ENCODE data around the gene CBLC.
A peak's percentile ranks its signal among the peaks of the same experiment; 100 is the strongest.

Gene CBLC, protein sequence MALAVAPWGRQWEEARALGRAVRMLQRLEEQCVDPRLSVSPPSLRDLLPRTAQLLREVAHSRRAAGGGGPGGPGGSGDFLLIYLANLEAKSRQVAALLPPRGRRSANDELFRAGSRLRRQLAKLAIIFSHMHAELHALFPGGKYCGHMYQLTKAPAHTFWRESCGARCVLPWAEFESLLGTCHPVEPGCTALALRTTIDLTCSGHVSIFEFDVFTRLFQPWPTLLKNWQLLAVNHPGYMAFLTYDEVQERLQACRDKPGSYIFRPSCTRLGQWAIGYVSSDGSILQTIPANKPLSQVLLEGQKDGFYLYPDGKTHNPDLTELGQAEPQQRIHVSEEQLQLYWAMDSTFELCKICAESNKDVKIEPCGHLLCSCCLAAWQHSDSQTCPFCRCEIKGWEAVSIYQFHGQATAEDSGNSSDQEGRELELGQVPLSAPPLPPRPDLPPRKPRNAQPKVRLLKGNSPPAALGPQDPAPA

DNA sequence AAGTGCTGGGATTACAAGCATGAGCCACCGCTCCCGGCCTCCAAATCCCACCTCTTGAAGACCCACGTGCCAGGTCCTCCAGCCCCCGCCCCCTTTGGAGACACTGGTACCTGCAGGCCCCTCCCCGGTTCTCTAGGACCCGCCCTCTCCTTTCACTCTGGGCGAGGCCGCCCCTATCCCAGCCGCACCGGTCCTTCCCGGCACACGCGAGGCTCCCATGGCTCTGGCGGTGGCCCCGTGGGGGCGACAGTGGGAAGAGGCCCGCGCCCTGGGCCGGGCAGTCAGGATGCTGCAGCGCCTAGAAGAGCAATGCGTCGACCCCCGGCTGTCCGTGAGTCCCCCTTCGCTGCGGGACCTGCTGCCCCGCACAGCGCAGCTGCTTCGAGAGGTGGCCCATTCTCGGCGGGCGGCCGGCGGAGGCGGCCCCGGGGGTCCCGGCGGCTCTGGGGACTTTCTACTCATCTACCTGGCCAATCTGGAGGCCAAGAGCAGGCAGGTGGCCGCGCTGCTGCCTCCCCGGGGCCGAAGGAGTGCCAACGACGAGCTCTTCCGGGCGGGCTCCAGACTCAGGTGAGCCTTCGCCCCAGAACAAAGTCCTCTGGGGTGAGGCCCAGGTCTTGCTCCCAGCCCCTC is at the start of gene CBLC:
TSS of gene CBLC (plus strand) at position 176 of the 633 bp plus-strand sequence. CDS start at position 218, 42 bp downstream.
- in situ Hi-C loops (cut with HindIII; ENCODE audit: low pct_ligation_motif_present, low pct_unique_long_range_greater_than_20kb, low sequenced_read_pairs) = no loop called here
- no peak for DNase-seq

- in situ Hi-C loops (cut with HindIII; ENCODE audit: low pct_ligation_motif_present, low pct_unique_long_range_greater_than_20kb, low sequenced_read_pairs) = no loop called here
- DNase-seq = no peak
These were observed 49.5 kb upstream of the CBLC start for GRCh38 chr19:44728178-44728577.

GRCh38 chr19:44729516-44730033 is 48.1 kb upstream of the CBLC start:
- in situ Hi-C loops (cut with HindIII; ENCODE audit: low pct_ligation_motif_present, low pct_unique_long_range_greater_than_20kb, low sequenced_read_pairs) = no loop called here
- no peak for DNase-seq

GRCh38 chr19:44731081-44731480 is 46.6 kb upstream of the CBLC start:
- no peak for DNase-seq
- in situ Hi-C loops (cut with HindIII; ENCODE audit: low pct_ligation_motif_present, low pct_unique_long_range_greater_than_20kb, low sequenced_read_pairs) = no loop called here

- in situ Hi-C loops (cut with HindIII; ENCODE audit: low pct_ligation_motif_present, low pct_unique_long_range_greater_than_20kb, low sequenced_read_pairs) = no loop called here
- DNase-seq = no peak
These were observed 46.1 kb upstream of the CBLC start for GRCh38 chr19:44731622-44732021.

- in situ Hi-C loops (cut with HindIII; ENCODE audit: low pct_ligation_motif_present, low pct_unique_long_range_greater_than_20kb, low sequenced_read_pairs) = no loop called here
- no peak for DNase-seq
These were observed 45.3 kb upstream of the CBLC start for GRCh38 chr19:44732235-44733014.

DNA sequence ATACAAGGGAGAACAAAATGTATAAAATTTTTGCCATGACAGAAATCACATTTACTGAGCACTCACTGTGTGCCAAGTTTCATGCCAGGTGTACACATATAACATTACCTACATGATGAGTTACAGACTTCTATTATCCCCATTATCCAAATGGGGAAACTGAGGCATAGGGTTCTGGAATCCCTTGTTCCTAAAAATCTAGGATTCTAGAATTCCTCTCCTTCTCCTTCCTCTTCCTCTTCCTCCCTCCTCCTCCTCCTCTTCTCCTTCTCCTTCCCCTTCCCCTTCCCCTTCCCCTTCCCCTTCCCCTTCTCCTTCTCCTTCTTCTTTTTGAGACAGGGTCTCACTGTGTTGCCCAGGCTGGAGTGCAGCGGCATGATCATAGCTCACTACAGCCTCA is 43.3 kb upstream of the CBLC start:
- no peak for DNase-seq
- in situ Hi-C loops (cut with HindIII; ENCODE audit: low pct_ligation_motif_present, low pct_unique_long_range_greater_than_20kb, low sequenced_read_pairs) = no loop called here

- DNase-seq = no peak
- in situ Hi-C loops (cut with HindIII; ENCODE audit: low pct_ligation_motif_present, low pct_unique_long_range_greater_than_20kb, low sequenced_read_pairs) = no loop called here
These were observed 42.7 kb upstream of the CBLC start for GRCh38 chr19:44735011-44735410.

GRCh38 chr19:44737238-44738071 is 40.2 kb upstream of the CBLC start:
- DNase-seq = no peak

GRCh38 chr19:44738136-44738535 is 39.6 kb upstream of the CBLC start:
- in situ Hi-C loops (cut with HindIII; ENCODE audit: low pct_ligation_motif_present, low pct_unique_long_range_greater_than_20kb, low sequenced_read_pairs) = no loop called here
- no peak for DNase-seq

More at GRCh38 chr19:44737238-44738071, 40.2 kb upstream of the CBLC start:
- in situ Hi-C loops (cut with HindIII; ENCODE audit: low pct_ligation_motif_present, low pct_unique_long_range_greater_than_20kb, low sequenced_read_pairs) = no loop called here

DNA sequence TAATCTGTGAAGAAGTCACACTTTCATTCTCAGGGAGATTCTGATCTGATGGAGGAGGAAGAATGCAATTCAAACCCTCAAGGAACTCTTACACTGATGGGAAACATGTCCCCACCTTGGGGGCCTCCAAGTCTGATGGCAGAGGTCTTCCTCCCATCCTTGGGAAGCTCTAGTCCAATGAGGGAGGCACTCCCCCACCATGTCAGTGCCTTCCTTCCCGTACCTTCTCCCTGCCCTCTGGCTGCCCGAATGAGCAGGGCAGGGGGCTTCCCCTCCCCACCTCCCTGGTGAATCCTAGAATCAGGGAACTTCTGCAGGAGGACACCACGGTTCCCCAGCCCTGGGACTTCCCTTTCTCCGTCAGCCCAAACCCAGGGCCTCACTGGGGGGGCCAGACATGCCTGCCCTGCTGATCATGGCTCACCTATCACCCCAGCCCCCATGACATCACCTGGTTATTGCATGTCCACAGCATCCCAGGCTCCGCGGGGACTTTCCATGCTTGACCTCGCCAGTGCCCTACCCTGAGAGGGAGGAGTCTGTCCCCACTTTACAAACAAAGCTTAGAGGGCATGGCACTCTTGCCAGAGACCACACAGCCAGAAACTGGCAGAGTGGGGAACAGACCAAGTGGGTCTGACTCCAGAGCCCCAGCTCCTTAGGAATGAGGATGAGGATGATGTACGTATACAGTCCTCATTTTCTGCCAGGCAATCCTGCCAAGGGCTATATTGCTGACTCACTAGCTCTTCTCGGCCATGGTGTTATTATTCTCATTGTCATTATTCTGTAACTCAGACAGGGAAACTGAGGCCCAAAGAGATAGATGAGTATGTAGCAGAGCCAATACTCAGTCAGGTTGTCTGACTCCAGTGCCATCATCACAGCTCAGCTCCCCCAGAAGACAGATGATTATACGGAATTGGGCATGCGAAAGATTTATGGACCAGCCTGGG is 38.8 kb upstream of the CBLC start:
- DNase-seq = no peak
- in situ Hi-C loops (cut with HindIII; ENCODE audit: low pct_ligation_motif_present, low pct_unique_long_range_greater_than_20kb, low sequenced_read_pairs) = no loop called here

DNA sequence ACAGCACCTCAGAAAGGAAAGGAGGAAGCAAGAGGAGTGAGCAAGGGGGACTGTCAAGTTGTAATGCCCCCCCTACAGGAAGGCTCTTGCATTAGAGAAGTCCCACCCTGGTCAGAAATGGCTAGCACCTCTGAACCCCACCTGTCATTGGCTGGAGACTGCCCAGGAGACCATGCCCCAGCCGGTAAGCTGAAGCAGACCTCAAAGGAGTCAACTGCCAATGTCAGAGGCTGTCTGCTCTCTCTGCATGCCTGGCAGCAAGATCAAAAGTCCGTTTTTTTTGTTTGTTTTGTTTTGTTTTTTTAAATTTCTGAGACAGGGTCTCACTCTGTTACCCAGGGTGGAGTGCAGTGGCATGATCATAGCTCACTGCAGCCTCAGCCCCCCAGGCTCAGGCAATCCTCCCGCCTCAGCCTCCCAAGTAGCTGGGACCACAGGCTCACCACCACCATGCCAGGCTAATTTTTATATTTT is 37.3 kb upstream of the CBLC start:
- no peak for DNase-seq

GRCh38 chr19:44741258-44741731 is 36.4 kb upstream of the CBLC start:
- in situ Hi-C loops (cut with HindIII; ENCODE audit: low pct_ligation_motif_present, low pct_unique_long_range_greater_than_20kb, low sequenced_read_pairs) = no loop called here
- no peak for DNase-seq

More for the DNA sequence above, 37.3 kb upstream of the CBLC start:
- in situ Hi-C loops (cut with HindIII; ENCODE audit: low pct_ligation_motif_present, low pct_unique_long_range_greater_than_20kb, low sequenced_read_pairs) = no loop called here

DNA sequence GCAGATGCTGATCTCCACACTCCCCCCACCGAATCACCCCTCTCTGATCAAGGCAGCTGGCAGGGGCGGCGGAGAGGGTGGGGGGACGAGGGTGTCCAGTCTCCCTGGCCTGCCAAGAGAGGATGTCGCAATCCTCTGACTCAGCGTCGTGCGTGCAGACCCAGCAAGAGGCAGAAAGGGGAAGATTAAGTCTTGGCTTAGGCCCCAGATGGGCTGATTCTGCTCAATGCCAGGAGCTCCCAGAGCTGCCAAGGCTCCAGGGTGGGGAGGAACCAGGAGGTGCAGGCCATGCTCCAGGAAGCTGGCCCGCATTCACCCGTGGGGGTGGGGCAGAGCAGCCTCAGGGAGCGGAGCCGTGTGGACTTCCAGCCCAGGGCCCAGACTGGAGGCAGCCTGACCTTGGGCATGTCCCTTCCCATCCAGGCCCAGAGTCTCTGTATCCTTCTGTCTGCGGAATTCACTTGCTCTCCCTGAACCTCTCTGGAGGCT is 35.8 kb upstream of the CBLC start:
- peak; percentile 99 for DNase-seq
- in situ Hi-C loops (cut with HindIII; ENCODE audit: low pct_ligation_motif_present, low pct_unique_long_range_greater_than_20kb, low sequenced_read_pairs) = no loop called here

DNA sequence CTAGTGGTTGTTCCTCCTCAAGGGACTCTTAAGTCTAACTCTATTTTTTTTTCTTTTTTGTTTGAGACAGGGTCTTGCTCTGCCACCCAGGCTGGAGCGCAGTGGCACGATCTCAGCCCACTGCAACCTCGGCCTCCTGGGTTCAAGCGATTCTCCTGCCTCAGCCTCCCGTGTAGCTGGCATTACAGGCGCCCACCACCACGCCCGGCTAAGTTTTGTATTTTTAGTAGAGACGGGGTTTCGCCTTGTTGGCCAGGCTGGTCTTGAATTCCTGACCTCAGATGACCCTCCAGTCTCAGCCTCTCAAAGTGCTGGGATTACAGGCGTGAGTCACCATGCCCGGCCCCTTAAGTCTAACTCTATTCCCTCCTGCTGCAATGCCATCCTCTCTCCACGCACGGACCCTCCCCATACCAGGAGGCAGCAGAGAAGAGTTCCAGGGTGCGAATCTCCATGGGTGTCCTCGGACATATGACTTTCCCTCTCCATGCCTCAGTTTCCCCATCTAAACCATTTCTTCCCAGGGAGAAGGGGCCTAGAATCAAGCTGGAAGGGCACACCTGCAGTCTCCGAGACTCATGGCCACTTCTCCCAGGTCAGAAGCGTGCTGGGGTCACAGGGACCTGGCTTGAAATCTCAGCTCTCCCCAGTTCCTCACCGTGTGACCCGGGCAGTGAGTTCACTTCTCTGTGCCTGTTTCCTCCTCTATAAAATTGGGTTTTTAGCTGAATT is 35.2 kb upstream of the CBLC start:
- DNase-seq = peak; percentile 64
- in situ Hi-C loops (cut with HindIII; ENCODE audit: low pct_ligation_motif_present, low pct_unique_long_range_greater_than_20kb, low sequenced_read_pairs) = no loop called here

- in situ Hi-C loops (cut with HindIII; ENCODE audit: low pct_ligation_motif_present, low pct_unique_long_range_greater_than_20kb, low sequenced_read_pairs) = no loop called here
- DNase-seq = no peak
These were observed 32.8 kb upstream of the CBLC start for GRCh38 chr19:44744871-44745332.
